ENCODE data around the gene CNPY1. TPM values are rescaled to one million over a fixed set of nuclear protein-coding genes. Genes with fewer than 3 reads are reported as not detected.

Gene CNPY1
- total and polyA plus RNA-seq, 2 of the 8 experiments (the other 6 are each of a cell fraction or from before 2014, with no cell fraction given): not detected

DNA sequence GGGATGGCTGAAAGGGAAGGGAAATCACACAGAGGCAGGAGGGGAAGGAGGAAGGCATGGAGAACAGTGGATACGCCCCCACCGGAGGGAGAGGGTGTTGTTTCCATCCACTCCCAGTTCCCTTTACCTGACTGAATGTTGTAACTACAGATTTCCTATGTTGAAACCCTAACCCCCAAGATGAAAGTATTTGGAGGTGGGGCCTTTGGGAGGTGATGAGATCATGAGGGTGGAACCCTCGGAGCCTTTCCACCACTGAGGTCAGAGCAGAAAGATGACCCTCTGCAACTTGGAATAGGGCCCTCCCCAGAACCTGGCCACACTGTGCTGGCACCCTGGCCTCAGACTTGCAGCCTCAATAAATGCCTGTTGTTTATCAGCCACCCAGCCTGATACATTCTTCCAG, 48.6 kb upstream of the CNPY1 start (continued):
- peak in 2 of 3 experiments; percentile 20 to 37; a peak in 2 of 4 replicates for TF ChIP-seq CTCF (IDR thresholded peaks at IDR 0.05; ENCODE audit: control extremely low read depth in 1 of 3, insufficient read depth in 1 of 3, low read depth in 1 of 3, low read length in 3 of 3)
- TF ChIP-seq TAF7 (optimal IDR thresholded peaks at IDR 0.05; ENCODE audit: borderline replicate concordance, low read depth, low read length): no peak

All from H1 (cell line).